Measurements from ENCODE around the gene EYA4.

DNA sequence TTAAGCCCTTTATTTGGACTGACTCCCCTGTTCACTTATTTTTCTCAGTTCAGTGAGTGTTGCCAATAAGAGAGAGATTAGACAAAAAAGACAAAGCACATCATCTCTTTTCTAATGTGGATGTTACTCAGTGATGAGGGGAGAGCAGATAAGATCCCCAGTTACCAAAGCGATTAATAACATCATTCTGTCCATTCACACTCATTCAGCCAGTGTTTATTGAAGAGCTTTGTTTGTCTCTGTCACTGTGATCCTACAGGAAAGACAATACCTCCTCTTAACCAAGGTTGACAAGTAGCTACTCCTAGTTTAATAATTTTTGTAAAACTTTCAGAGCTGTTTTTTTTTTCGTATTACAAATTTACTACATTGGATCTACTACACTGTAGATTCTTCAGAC lies 163.0 kb downstream of the EYA4 start:
- TF ChIP-seq, protein P1, sequence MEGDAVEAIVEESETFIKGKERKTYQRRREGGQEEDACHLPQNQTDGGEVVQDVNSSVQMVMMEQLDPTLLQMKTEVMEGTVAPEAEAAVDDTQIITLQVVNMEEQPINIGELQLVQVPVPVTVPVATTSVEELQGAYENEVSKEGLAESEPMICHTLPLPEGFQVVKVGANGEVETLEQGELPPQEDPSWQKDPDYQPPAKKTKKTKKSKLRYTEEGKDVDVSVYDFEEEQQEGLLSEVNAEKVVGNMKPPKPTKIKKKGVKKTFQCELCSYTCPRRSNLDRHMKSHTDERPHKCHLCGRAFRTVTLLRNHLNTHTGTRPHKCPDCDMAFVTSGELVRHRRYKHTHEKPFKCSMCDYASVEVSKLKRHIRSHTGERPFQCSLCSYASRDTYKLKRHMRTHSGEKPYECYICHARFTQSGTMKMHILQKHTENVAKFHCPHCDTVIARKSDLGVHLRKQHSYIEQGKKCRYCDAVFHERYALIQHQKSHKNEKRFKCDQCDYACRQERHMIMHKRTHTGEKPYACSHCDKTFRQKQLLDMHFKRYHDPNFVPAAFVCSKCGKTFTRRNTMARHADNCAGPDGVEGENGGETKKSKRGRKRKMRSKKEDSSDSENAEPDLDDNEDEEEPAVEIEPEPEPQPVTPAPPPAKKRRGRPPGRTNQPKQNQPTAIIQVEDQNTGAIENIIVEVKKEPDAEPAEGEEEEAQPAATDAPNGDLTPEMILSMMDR (IDR thresholded peaks at IDR 0.05): no peak
- TF ChIP-seq EP300 (IDR thresholded peaks at IDR 0.05) (no peak), POLR2A (IDR thresholded peaks at IDR 0.05) (no peak)
